Astrocyte of the spinal cord (primary cell): ENCODE results near the gene TANK.

Experiments
- DNase-seq: peaks from one replicate; pipeline ENCODE4 v3.0.0; 2011; ENCODE audit warnings: low read depth, low spot score
- H3K4me3 ChIP-seq: 2 replicates; pipeline ENCODE4 v1.5.1; 2011; ENCODE audit warnings: low read depth, mild to moderate bottlenecking, low read length, moderate library complexity
- in situ Hi-C: cut with HindIII; loops from 2 replicates; pipeline ENCODE4 v1.10.0; 2017; ENCODE audit warnings: low sequenced_read_pairs
- TF ChIP-seq, protein P1 (sequence below): IDR thresholded peaks from 2 replicates; pipeline ENCODE4 v1.5.1; 2012; ENCODE audit warnings: low read depth, mild to moderate bottlenecking, low read length, inconsistent platforms

TANK gene, protein sequence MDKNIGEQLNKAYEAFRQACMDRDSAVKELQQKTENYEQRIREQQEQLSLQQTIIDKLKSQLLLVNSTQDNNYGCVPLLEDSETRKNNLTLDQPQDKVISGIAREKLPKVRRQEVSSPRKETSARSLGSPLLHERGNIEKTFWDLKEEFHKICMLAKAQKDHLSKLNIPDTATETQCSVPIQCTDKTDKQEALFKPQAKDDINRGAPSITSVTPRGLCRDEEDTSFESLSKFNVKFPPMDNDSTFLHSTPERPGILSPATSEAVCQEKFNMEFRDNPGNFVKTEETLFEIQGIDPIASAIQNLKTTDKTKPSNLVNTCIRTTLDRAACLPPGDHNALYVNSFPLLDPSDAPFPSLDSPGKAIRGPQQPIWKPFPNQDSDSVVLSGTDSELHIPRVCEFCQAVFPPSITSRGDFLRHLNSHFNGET

DNA sequence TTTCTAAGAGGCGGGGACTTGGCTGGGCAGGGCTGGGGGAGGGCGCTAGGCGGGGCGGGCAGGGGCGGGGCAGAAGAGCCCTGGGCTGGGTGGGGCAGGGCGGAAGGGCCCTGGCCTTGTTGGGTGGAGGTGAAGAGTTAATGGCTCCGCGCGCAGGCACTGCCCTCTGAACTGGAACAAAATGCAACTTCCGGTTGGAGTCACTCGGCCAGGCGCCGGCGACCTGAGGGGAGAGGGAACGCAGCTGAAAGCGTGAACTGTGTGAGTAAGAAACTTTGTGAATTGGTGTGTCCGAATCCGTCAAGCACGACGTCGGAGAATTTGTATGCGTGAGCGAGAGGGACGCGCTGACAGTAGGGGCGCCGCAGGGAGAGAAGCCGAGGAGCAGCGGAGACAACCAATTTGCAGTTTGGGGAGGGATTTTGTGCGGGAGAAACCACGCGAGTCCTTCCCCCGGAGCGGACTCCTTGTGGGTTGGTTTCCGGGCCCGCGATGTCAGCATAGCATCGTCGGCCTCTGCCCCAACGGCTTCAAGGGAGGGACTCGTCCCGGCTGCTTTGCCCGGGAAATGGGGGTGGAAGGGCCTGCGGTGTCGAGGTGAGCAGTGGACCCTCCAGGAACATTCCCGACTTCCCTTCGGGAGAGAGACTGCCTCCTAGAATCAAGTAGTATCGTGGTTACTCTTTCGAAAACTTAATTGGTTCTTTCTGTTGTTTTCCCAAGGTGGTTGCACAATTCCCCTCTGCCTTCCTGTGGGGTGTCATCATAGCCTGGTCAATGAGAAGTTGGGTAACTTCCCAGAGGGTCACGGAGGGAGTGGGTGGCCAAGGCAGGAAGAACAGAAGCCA is at the start of gene TANK:
Gene TANK (plus strand): TSS at position 203 of the 848 bp plus-strand sequence. CDS start 19,235 bp downstream, outside the sequence.
- peak within 1 kb of the TSS; percentile 94 for H3K4me3 ChIP-seq
- in situ Hi-C loops = no loop called here
- TF ChIP-seq, protein P1, sequence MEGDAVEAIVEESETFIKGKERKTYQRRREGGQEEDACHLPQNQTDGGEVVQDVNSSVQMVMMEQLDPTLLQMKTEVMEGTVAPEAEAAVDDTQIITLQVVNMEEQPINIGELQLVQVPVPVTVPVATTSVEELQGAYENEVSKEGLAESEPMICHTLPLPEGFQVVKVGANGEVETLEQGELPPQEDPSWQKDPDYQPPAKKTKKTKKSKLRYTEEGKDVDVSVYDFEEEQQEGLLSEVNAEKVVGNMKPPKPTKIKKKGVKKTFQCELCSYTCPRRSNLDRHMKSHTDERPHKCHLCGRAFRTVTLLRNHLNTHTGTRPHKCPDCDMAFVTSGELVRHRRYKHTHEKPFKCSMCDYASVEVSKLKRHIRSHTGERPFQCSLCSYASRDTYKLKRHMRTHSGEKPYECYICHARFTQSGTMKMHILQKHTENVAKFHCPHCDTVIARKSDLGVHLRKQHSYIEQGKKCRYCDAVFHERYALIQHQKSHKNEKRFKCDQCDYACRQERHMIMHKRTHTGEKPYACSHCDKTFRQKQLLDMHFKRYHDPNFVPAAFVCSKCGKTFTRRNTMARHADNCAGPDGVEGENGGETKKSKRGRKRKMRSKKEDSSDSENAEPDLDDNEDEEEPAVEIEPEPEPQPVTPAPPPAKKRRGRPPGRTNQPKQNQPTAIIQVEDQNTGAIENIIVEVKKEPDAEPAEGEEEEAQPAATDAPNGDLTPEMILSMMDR = no peak
- DNase-seq = peak; percentile 92

DNA sequence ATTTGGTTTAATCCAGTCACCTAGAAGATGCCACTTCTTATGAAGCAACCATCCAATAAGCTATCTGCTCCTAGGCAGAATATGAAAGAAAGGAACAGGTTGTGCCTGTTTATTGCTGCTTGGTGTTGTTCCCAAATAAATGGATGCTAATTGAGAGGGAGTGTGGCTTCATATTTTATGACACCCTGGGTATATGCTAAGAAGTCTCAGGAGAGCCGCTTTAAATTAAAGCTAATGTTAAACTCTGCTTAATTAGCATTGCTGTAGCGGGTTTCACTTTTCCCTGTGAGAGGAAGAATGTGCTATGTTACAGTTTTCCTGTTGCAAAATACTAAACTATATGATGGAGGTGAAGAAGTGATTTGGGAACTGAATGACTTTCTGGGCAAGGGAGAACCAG is 48.7 kb upstream of the TANK start:
- in situ Hi-C loops = no loop called here
- TF ChIP-seq, protein P1 = no peak

DNA sequence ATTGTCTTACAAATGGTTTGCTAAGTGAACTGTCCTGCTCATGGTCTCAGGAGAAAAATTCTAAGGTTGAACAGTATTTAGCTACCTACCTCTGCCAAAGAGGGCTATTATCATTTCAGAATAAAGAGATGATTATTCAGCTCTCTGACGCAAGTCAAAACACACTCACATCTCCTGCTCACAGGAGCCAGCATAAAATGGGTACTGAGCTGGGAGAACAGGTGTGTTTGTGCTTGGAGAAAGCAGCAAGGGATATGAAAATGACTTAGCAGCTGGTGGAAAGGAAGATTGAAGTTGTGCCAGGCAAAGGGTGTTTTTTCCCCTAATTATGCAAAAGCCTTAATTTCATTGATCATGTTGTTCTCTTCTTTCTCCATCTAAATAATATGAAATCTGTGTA is 47.3 kb upstream of the TANK start:
- TF ChIP-seq, protein P1 = no peak
- in situ Hi-C loops = no loop called here
- no peak overlapping the region for H3K4me3 ChIP-seq
- no peak for DNase-seq

More for the DNA sequence above, 48.7 kb upstream of the TANK start:
- DNase-seq = no peak
- H3K4me3 ChIP-seq = no peak overlapping the region

DNA sequence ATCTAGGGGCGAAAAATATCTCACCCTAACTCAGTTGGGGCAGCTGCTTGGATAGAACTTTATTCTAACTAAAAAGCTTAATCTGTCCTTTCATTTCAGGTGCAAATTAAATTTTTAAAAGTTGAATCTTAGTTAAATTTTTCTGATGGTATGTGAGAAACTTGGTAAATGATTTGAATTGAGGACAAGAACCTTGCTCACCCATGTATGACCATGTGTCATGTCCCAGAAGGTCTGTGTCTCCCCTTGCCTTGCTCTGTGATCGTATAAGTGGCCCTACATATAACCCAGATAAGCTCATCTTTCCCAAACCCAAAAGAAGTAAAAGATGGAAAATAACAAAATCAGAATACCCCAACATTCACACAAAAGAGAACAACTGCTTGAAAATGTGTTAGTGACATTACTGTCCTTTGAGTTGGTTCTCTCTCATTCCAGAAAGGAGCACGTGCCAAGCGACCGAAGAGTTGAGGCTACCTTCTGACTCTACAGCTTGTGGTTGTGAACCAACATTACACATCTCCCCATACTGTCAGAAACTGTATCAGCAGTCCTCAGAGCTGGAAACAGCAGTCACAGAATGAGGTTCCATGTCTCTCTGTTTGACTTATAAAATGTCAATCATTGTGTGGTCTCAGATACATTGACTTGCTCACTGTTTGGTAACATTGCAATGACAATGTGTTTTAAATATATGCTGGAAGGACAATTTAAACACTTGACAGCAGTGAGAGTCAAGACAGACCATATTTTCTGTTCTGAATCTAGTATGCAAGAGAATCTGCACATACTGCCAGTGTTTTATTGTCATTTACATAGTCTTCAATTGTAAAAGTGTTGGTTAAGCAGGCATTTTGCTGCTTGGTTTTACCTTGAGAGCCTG is 46.3 kb upstream of the TANK start:
- no peak overlapping the region for H3K4me3 ChIP-seq
- DNase-seq = no peak
- TF ChIP-seq, protein P1 = no peak
- in situ Hi-C loops = no loop called here

DNA sequence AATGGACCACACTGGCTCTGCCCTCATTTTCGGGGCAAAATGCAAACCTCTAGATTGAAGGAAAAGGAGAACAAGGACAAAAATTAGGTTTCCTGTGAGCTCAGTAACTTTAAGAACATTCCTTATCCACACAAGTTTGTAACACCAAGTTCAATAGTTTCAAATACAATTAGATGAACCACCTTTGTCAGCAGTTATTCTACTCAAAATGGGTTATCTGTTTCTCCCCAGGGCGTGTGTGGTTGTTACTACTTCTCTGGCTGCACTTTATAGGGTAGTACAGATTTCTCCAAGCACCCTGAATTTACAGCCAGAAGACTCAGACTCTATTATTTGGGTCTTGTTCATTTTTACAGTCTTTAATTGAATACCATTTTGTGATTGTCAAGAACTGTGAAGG is 45.0 kb upstream of the TANK start:
- H3K4me3 ChIP-seq = no peak overlapping the region
- DNase-seq = no peak
- TF ChIP-seq, protein P1 = no peak
- in situ Hi-C loops = no loop called here
